GM18498 (cell line): ENCODE results near the gene LRRC71.

ENCODE experiments used
- ATAC-seq: cut with Tn5 transposase; IDR thresholded peaks from one replicate; pipeline ENCODE4 v1.9.1; 2021; ENCODE audit warnings: mild to moderate bottlenecking, moderate library complexity; ENCODE audit not compliant: unreplicated experiment

Gene LRRC71

DNA sequence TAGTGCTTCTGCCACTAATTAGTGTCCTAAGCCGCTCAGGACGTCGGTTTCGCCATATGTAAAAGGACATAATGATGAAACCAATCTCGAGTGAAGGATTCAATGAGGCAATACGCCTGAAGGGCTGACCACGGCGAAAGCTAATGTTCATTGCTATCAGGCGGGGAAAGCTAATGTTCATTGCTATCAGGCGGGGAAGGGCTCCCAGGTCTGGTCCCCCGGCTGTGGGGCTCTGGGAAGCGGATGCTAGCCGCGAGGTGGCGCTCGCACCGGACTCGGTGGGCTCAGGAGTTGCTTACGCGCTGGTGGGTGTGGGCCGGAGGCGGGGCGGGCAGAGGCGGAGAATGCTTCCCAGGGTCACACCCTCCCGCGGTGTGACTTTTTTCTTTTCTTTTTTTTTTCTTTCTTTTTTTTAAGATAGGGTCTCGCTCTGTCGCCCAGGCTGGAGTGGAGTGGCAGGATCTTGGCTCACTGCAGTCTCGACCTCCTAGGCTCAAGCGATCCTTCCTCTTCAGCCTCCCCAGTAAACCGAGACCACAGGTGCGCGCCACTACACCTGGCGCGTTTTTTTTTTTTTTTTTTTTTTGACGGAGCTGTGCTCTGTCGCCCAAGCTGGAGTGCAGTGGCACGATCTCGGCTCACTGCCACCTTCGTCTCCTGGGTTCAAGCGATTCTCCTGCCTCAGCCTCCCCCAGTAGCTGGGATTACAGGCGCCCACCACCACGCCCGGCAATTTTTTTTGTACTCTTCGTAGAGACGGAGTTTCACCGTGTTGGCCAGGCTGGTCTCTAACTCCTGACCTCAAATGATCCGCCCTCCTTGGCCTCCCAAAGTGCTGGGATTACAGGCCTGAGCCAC, 28.0 kb upstream of the LRRC71 start:
- no peak for ATAC-seq

DNA sequence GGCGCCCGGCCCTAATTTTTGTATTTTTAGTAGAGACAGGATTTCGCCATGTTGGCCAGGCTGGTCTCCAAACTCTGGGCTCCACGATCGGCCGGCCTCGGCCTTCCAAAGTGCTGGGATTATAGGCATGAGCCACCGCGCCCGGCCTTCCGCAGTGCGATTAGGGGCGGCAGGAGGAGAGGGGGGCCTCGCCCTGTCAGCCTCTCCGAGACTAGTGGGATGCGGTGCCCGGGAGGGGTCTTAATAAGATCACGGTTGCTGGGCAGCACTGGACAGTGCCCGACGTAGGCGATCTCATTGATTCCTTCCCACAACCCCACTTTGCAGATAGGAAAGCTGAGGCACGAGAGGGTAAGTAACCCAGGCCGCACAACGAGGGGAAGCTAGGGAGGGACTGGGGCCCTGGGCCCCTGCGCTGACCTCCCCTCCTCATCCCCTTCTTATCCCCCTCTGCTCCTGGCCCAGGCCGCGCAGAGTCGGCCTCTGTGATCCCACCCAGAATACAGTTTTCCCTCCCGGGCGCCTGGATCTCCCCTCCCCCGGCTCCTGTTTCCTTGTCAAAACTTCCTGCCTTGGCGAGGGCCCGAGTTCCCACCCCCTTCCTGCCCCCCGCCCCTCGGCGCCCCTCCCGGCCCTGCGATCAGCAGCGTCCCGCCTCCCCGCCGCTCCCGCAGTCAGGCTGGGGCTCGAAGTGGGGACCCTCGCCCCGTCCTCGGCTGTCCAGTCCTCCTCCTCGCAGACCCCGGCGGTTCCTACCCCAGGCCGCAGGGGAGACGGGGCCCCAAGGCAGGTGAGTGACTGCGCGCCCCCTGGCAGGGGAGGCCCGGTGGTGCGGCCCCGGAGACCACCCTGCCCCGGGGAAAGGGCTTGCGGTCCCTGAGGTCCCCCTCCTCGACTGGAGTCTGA, 27.1 kb upstream of the LRRC71 start, which contains the start of gene PEAR1:
PEAR1 (plus strand) TSS at position 671 of the 906 bp plus-strand sequence. CDS start 10,209 bp downstream, outside the sequence.
- ATAC-seq, result no peak

DNA sequence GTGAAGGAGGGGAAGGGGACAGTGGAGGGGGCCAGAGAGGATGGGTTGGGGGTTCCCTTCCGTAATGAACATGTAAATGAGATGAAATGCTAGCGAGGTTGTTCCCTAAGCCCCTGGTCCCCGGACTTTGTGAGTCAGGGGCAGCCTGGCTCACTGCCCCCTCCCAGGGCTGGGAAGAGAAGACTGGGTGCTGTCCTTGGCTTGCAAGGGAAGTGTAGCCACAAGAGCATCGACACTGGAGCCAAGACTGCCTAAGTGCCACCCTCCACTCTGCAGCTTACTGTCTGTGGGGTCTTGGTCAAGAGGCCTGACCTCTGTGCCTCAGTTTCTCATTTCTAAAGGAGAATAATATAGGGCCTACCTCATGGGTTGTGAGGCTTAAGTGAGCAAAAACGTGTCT, 26.4 kb upstream of the LRRC71 start:
- ATAC-seq, result no peak

DNA sequence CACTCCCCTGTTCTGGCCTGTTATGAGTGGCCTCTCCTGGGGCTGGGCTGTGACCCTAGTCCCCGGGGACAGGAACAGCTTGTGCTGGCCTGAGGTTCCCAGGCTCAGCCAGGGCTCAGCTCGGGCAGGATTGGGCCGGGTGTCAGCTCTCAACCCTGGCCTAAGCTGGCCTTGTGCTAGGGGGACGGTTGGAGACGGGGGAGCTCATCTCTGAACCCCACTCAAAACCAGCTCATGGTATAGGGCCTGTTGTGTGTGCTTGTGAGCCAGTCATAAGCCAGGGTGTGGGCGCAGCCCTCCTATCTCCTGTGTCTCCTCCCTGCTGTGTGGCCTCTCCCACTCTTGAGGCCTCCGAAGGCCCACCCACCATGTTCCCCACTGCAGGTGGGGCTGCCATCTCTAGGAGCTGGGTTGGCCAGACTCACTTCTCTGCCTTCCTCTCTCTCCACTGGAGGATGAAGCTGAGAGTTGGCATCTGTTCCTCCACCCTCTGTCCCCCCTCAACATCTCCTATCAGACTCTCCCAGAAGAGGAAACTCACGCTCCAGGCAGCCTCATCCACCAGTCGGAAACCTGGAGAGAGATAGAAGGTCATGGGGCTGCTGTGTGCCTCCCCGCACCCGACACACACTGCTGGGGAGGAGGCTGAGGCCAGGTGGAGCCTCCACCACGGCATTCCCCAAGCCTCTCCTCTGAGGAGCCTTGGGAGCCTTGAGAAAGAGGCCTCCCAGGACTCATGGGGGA, 25.5 kb upstream of the LRRC71 start:
- no peak for ATAC-seq

DNA sequence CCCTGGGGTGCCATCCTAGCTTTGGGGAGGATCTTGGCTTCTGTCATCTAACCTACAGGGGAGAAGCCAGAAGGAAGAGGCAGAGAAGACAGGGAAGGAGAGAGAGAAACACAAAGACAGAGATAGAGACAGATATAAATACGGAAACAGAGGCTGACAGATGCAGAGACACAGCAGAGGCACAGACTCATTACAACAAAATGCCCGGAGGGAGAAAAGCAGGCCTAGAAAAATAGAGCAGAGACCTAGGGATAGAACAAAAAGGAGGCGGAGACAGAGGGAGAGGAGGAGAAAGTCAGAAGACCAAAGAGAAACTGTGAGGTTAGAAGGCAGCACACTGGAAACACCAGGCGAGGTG, 25.0 kb upstream of the LRRC71 start:
- ATAC-seq, result no peak

DNA sequence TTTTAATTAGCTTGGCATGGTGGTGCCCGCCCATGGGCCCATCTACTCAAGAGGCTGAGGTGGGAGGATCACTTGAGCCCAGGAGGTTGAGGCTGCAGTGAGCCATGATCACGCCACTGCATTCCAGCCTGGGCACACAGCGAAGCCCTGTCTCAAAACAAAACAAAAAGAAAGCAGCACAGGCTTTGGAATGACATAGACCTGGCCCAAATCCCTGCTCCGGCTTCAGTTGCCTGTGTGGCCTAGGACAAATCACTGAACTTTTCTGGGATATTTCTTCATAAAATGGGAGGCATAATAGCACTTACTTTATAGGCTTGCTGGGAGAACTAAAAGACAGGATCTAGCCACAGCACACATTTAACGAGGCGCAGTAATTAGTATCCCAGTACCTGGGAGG, 24.5 kb upstream of the LRRC71 start:
- no peak for ATAC-seq

DNA sequence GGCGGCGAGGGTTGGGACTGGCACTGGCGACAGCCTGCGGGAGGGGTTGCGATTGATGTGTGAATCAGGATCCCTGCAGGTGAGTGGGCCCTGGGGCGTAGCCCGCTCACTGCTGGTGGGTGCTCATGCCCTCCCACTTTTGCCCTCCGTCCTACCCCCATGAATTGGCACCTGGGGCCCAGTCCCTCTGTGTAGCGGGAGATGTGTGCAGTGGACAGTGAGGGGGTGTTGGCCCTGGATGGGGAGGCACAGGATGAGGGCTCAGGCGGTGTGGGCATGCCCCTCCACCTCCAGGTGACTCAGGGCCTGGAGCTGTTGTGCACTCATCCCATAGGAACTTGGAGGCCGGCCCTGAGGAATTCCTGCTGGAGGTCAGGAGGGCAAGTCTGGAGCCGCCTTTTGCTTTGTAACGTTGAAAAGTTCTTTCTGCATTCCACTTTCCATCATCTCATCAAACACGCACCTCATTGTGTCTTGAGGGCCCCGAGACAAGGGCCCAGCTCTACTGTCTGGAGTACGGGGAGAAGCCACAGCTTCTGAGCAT, 23.9 kb upstream of the LRRC71 start:
- no peak for ATAC-seq

DNA sequence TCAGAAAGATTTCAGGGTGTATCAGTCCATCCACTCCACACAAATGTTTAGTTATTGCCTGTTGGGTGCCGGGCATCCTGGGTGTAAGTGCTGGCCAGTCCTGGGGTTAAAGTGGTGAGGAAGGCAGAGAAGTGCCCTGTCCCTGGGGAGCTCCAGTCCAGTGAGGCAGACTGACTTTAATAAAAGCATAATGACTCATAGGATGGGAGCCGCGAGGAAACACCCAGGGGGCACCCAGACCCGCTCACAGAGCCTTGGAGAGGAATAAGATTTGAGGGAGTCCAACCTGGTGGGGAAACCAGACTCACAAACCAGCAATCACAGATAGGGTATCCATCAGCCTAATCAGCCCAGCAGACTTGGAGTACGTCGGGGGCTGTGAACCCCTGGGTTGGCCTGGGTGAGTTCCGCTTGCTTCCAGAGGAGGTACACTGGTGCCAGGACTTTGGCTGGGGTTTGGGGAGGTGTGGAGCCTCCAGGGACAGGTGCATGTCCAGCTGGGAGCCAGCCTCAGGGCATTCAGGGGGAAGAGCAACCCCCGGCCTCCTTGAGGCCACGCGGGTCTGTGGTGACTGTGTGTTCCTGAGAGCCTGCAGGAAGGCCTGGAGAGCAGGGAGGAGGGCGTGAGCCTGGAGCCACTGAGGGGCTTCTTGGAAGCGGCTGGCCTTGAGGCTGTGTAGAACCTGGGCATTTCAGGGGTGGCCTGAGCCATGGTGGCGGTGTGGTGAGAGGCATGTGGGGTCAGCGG, 23.2 kb upstream of the LRRC71 start:
- ATAC-seq, result no peak

DNA sequence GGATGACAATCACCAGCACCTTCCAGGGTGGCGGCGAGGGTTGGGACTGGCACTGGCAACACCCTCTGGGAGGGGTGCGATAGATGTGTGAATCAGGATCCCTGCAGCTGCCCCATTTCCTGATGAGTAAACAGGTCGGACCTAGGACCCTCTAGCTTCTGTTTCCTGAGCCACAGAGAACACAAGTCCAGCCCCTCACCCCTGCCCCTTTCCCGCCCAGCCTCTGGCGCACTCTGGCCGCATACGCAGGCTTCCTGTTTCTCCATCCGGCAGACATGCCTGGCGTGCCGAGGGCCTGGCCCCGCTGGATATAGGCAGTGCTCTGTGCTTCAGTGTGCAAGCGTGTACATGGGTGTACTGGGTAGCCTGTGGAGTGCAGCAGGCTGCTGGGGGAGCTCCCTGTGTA, 22.3 kb upstream of the LRRC71 start:
- ATAC-seq, result no peak

DNA sequence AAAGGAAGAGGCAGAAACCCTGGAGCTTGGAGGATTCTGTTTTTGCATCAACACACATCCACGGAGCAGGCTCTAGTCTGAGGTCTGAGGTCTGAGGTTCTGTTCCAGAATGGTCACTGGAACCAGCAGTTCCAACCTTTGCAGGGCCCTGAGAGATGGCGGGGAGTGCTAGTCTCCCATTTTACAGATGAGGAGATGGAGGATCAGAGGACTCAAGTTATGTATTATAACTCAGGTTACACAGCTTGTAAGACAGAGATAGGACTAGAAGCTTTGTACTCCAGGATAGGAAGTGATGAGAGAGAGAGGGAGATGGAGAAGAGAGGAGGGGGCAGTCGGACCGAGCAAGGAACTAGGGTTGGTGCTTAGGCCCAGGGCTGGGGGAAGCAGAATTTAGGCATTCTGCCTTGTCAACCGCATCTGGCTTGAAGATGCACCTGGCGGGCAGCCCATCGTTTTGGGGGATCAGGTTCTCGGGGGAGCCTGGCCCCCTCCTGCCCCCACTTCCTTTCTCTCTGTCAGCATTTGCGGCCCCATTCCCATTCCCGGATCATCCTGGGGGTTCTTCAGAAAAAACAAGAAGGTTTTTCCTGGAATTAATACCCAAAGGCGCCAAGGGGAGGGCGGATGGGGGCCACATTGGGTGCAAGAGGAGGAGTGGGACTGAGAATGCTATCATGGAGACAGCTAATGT, 21.3 kb upstream of the LRRC71 start:
- ATAC-seq, result no peak

DNA sequence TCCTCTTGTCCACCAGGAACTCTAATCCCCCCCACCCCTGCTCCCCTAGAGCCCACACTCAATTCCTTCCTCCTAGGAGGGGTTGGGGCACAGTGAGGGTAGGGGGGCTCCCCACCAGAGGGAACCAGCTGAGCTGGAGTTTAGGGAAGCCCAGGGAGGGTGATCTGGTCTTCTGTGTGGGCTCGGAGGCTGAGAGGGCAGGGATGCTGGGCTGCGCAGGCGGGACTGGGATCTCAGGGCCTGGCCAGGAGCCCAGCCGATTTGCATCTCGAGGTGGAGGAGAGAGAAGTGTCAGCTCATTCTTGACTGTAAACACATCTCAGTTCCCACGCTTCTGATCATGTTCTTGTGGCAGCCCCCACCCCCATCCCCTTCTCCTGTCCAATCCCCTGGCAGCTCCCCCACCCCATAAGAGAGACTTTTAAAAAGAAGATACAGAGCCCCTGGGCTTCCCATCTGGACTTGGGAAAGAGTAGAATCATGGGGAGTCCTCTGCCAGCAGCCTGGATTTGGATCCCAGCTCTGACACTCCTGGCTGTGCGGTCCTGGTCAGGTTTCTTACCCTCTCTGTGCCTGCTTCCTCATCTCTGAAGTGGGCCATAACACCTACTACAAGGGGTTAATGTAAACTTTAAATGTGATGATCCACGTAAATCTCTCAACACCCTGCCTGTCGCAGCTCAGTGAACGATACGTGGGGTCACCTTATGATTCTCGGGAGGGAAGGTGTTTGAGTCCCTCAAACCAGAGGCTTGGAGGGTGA, 20.3 kb upstream of the LRRC71 start:
- ATAC-seq, result no peak

DNA sequence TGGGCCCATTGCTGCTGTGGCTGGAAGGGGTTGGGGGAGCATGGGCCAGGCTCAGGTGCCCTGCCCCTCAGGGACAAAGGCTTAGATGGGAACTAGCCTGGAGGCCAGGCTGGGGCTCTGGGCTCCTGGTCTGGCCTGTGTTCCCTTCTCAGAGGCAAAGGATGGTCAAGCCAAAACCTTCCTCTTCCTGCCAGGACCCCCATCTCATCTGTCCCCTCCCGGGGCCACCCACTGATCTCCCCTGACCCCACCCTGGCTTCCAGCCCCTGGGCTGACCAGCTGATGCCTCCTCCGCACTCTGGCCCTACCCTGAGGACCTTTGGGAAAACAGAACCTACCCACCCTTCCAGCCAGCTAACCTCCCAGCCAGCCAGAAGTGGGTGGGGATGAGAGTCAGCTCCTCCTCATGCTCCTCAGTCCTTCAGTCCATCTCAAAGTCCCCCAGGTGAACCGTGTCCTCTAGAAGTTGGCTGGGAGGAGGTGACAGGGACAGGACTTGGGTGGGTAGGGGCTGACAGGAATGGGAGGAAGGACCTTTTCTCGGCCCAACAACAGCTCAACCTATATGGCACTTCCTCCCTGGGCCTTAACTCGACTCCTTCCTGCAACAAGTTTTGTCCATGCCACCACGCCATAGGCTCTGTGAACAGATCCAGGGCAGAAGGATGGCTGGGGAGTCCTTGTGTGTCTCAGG, 19.4 kb upstream of the LRRC71 start:
- no peak for ATAC-seq

DNA sequence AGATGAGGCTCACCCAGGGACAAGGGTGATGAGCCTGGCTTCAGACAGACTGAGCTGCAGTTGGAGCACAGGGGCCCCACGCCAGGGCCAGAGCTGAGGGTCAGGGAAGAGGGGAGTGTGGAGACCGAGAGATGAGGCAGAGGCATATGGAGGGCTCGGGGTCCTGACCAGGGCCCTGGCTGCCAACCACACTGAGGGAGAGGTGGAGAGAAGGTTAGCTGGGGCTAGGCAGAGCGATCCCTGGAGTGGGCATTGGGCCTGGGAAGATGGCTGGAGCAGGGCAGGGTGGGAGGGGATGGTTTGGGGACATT, 18.9 kb upstream of the LRRC71 start:
- no peak for ATAC-seq

DNA sequence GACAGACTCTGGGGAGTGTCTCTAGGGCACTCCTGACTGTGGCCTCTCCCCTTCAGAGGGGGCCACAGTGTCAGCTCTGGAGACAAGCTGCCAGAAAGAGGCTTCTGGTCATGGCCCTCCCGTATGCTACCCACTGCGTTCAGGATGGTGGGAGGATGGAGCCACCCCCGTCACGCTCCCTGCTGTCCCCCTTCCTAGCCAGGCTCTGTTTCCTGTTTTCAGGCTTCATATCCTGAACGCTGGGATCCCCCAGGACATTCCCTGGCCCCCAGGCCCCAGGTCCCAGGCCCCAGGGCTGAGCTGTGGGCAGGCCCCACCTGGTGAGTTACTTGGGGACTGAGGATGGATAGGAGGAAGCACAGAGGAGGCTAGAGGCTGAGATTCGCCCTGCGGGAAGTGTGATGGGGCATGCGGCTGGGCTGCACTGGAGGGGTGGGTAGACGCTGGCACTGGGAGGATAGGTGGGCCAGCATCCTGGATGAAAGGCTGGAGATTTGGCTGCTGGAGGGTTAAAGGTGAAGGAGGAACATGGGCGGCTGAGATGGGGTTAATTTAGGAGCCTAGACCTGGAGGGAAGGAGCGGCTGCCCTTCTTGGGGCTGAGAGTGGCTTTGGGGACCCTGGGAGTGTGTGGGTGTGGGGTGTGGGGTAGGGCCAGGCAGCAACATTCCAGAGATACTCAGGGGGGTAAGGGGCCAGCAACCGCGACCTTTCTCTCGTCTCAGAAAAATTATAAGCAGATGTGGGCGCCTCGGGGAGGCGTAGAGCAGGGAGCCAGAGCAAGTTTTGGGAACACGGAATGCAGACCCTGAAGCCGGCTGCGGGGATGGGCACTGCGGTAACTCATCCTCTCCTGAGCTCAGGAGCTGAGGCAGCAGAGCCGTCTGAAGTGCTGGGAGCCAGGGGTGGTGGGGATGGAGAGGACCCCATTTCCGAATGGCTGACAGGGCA, 18.2 kb upstream of the LRRC71 start:
- ATAC-seq, result no peak

DNA sequence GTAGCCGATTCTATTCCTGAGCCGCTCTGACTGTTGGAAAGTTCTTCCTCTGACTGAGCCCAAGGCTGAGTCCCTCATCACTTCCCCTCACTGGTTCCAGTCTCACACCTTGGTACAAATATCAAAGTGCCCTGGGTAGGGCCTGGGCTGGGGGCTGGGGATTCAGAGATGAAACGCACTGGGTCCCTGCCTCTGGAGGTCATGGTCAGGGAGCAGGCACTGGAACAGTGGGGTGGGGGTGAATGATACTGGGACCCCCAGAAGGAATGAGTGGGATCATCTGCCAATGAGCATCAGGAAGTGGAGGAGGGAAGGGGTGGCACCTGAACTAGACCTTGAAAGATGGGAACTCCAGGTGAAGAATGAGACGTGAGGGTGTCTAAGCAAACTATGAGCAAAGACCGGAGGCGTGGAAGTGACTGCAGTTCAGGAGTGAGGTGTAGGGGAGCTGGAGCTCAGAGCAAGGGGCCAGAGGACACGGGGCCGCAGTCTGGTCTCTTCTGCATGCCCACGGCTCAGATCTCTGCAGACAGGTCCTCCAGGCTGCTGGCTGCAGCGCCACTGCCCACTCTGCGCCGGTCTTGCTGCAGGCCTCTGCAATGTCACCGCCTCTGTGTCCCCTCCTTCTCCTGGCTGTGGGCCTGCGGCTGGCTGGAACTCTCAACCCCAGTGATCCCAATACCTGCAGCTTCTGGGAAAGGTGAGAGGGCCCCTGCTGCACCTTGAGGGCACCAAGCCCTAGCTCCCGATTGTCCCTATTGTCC, 16.9 kb upstream of the LRRC71 start:
- no peak for ATAC-seq

DNA sequence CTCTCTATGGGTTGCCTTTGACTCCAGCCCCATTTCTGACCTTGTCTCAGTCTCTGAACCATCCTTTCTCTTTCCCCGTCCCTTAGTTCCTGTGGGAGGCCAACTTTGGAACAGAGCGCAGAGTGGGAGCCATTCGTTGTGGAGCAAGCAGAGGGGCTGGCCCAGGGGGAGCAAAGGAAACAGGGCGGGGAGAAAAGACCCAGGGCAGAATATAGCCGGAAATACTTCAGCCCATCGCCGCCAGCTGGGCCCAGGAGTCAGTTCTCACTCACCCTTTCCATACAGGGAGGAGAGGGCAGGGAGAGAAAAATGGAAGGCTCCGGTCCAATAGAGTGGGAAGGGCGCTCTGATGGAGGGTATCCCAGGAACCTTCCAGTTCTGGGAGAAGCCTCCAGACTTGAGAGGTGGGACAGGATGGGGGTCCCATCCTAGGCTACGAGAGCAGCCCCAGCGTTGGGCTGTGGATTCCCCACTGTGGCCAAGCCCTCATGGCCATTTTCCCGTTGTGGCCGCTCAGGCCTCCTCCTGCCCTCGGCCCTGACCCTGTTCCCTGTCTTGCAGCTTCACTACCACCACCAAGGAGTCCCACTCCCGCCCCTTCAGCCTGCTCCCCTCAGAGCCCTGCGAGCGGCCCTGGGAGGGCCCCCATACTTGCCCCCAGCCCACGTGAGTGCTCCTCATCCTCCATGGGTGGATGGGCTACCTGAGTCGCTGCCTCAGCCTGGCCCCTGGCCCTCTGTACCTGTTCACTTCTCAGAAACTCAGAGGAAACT, 16.1 kb upstream of the LRRC71 start:
- ATAC-seq, result no peak
